GM13977 (cell line): ENCODE measurements around the gene CSAD.
A peak's percentile ranks its signal among the peaks of the same experiment; 100 is the strongest.

Source experiments
- DNase-seq: peaks from one replicate; pipeline ENCODE4 v3.0.0; 2012; ENCODE audit warnings: low spot score
- in situ Hi-C: fragments of 300-500 bp; cut with MboI; formaldehyde crosslinking; loops from one replicate; pipeline ENCODE4 v1.12.0; 2022; ENCODE audit warnings: low sequenced_read_pairs, low pct_unique_long_range_greater_than_20kb, mixed read lengths, inconsistent platforms; ENCODE audit not compliant: unreplicated experiment
- TF ChIP-seq, protein P1 (sequence below): IDR thresholded peaks from 2 replicates; pipeline ENCODE4 v1.5.1; 2012; ENCODE audit warnings: mild to moderate bottlenecking, control low read depth; ENCODE audit not compliant: insufficient read depth; ENCODE audit errors: extremely low read depth, missing control alignments

The CSAD gene

DNA sequence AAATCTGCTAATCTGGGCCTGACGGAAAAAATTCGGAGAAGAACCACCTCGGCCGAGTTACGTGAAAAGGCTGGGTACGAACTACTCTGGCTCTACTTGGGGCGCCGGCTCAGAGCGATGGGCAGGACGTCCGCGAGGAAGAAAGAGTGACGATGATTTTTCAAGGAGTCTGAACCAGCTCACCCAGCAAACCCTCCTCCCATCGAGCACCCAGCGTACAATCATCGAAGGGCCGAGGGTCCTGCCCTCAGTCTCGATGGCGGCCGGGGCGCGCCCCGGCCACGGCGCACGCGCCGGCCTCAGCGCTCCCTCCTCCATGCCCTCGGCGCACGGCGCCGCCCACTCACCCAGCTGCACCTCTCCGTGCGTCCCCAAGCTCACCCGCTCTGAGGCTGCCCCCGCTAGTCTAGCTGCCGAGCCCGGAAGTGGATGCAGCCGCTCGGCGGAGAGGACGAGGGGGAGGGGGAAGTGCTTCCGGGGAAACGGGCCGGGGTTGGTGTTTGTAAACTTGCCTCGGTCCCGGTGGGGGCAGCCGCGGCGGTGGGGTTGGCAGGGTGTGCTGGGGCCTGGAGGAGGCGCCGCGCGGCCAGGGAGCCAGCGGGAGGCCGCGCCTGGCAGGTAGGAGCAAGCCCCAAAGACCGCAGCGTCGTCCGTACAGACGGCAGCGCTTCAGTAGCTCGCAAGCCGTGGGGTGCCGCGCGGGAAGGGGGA is at the start of gene CSAD, which contains the start of gene ZNF740:
TSS of gene CSAD (minus strand) at position 706 of the 711 bp plus-strand sequence. CDS start 7,455 bp downstream, outside the sequence.
TSS of gene ZNF740 (plus strand) at position 503 of the 711 bp plus-strand sequence. CDS start 1,262 bp downstream, outside the sequence.
- in situ Hi-C loops = no loop called here

DNA sequence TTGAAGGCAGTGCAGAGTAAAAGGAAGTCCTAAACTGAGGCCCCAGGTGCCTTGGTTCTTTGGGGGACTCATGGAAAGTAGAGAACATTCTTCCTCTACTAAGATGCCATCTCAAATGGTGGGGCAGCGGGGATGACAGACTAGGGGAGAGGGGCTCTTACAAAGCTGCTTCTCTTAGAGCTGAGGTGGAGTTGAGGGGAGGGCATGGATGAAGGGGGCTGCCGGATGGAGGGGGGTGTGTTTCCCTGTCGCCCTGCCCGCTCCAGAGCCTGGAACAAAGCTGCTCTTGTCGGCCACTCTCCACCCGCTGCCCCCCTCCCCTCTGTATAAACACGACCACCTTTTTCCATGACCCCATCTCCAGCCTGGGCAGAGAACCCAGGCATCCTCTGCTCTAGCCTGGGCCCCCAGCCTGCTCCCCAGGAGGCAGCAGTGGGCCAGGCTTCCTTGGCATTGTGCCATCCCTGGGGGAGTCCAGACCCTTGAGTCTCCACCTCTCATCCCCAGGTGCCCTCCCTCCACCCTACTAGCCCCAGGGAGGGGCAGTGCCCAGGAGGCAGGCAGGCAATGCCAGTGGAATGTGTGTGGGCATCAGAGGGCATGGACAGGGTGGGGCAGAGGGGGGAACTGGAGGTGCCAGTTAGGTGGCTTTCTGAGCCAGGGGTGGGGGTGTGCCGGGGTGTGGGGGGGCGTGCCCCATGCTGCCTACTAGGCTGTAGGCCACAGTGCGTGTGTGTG is 49.6 kb upstream of the CSAD start:
- no peak for DNase-seq
- TF ChIP-seq, protein P1, sequence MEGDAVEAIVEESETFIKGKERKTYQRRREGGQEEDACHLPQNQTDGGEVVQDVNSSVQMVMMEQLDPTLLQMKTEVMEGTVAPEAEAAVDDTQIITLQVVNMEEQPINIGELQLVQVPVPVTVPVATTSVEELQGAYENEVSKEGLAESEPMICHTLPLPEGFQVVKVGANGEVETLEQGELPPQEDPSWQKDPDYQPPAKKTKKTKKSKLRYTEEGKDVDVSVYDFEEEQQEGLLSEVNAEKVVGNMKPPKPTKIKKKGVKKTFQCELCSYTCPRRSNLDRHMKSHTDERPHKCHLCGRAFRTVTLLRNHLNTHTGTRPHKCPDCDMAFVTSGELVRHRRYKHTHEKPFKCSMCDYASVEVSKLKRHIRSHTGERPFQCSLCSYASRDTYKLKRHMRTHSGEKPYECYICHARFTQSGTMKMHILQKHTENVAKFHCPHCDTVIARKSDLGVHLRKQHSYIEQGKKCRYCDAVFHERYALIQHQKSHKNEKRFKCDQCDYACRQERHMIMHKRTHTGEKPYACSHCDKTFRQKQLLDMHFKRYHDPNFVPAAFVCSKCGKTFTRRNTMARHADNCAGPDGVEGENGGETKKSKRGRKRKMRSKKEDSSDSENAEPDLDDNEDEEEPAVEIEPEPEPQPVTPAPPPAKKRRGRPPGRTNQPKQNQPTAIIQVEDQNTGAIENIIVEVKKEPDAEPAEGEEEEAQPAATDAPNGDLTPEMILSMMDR = no peak
- in situ Hi-C loops = no loop called here

More for the DNA sequence above, at the start of gene CSAD, which contains the start of gene ZNF740:
- TF ChIP-seq, protein P1 = no peak
- DNase-seq = peak; percentile 99

GRCh38 chr12:53229454-53229853 is 48.7 kb upstream of the CSAD start:
- TF ChIP-seq, protein P1 = no peak
- in situ Hi-C loops = no loop called here
- DNase-seq = no peak

DNA sequence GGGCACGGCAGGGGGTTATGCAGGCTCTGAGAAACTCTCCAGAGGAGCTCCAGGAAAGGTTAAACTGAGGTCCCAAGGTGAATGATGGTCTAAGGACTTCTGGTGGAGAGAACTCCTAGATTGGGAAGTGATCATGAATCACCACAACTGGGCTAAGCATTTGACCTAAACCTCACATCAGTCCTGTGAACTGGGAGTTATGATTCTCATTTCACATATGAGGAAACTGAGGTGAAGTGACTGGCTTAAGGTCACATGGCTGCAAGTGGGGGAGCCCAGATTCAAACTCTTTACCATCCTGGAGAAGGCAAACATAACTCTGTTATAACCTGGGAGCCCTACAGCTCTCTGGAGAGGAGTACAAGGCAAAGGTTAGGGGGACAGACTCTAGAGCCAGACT is 47.1 kb upstream of the CSAD start:
- in situ Hi-C loops = no loop called here
- DNase-seq = no peak
- TF ChIP-seq, protein P1 = no peak

- DNase-seq = no peak
- in situ Hi-C loops = no loop called here
- TF ChIP-seq, protein P1 = no peak
Observed at GRCh38 chr12:53227341-53227740, 46.6 kb upstream of the CSAD start.

DNA sequence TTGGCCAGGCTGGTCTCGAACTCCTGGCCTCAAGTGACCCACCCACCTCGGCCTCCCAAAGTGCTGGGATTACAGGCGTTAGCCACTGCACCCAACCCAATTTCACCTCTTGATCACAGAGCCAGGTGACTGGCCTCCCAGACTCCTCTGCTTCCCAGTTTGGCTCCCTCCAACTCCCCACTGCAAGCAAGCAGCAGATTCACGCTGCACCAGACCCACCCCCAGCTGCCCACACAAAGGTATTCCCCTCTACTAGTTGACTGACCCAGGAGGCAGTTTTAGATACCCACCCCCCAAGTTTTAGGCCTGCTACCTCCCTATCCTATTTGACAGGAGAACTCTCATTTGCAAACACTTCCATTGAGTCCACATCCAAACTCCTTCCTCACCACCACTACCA is 46.1 kb upstream of the CSAD start:
- in situ Hi-C loops = no loop called here
- DNase-seq = no peak
- TF ChIP-seq, protein P1 = no peak
